HepG2 (cell line): ENCODE results near the gene KCNB1. TPM values are rescaled to one million over a fixed set of nuclear protein-coding genes. Genes with fewer than 3 reads are reported as not detected.

ENCODE experiments used
- DBP ChIP-seq: sonication (generic); formaldehyde crosslinking; IDR thresholded peaks from 2 replicates; pipeline ENCODE4 v1.4.0; 2020; ENCODE audit warnings: missing genetic modification reagents; ENCODE audit errors: not compliant biosample characterization
- EED ChIP-seq: sonication (generic); formaldehyde crosslinking; IDR thresholded peaks from 2 replicates; pipeline ENCODE4 v1.5.0; 2020; ENCODE audit warnings: mild to moderate bottlenecking, missing genetic modification reagents
- GFI1 ChIP-seq: sonication (generic); formaldehyde crosslinking; IDR thresholded peaks from 2 replicates; pipeline ENCODE4 v1.5.0; 2020; ENCODE audit warnings: missing genetic modification reagents, mild to moderate bottlenecking, borderline replicate concordance
- HDAC2 ChIP-seq: sonication (generic); formaldehyde crosslinking; IDR thresholded peaks from 2 replicates; pipeline ENCODE4 v1.4.0; 2020; ENCODE audit warnings: missing genetic modification reagents
- HNF4G ChIP-seq, 2 experiments: sonication (generic) in 1 of 2; formaldehyde crosslinking in 1 of 2; IDR thresholded peaks; 2 replicates each; pipeline versions ENCODE4 v1.4.0 to v1.6.1; 2011 to 2020; ENCODE audit warnings: borderline replicate concordance in 2 of 2, low read depth in 2 of 2, mild to moderate bottlenecking in 2 of 2, low read length in 1 of 2, missing genetic modification reagents in 1 of 2, moderate library complexity in 1 of 2
- MAZ ChIP-seq, 2 experiments: sonication (generic) in 1 of 2; formaldehyde crosslinking in 1 of 2; IDR thresholded peaks; 2 replicates each; pipeline versions ENCODE4 v1.5.0 to v1.6.1; 2012 to 2020; ENCODE audit warnings: low read depth in 2 of 2, mild to moderate bottlenecking in 2 of 2, borderline replicate concordance in 1 of 2, improper control_type of control experiment in 1 of 2, low read length in 1 of 2, missing genetic modification reagents in 1 of 2, moderate library complexity in 1 of 2
- MIER3 ChIP-seq: IDR thresholded peaks from 2 replicates; pipeline ENCODE4 v1.6.1; 2016; ENCODE audit warnings: missing compliant biosample characterization, borderline replicate concordance
- RXRA ChIP-seq: sonication (generic); formaldehyde crosslinking; IDR thresholded peaks from 2 replicates; pipeline ENCODE4 v1.5.1; 2020; ENCODE audit warnings: missing genetic modification reagents
- TBP ChIP-seq: sonication (generic); formaldehyde crosslinking; IDR thresholded peaks from 2 replicates; pipeline ENCODE4 v1.5.0; 2020; ENCODE audit warnings: missing genetic modification reagents
- TSC22D2 ChIP-seq: sonication (generic); formaldehyde crosslinking; IDR thresholded peaks from 2 replicates; pipeline ENCODE4 v1.5.1; 2020; ENCODE audit warnings: missing genetic modification reagents, mild to moderate bottlenecking, borderline replicate concordance
- YEATS4 ChIP-seq: sonication (generic); formaldehyde crosslinking; IDR thresholded peaks from 2 replicates; pipeline ENCODE4 v1.4.0; 2020; ENCODE audit warnings: missing genetic modification reagents, borderline replicate concordance
- ZBED4 ChIP-seq: sonication (generic); formaldehyde crosslinking; IDR thresholded peaks from 2 replicates; pipeline ENCODE4 v1.4.0; 2020; ENCODE audit warnings: missing genetic modification reagents, borderline replicate concordance
- ZKSCAN1 ChIP-seq: fragments of 150-350 bp; IDR thresholded peaks from 2 replicates; pipeline ENCODE4 v1.6.1; 2014; ENCODE audit warnings: low read length
- ZNF180 ChIP-seq: sonication (generic); formaldehyde crosslinking; IDR thresholded peaks from 2 replicates; pipeline ENCODE4 v1.4.0; 2020; ENCODE audit warnings: low read depth, missing genetic modification reagents, borderline replicate concordance
- ZSCAN30 ChIP-seq: sonication (generic); formaldehyde crosslinking; IDR thresholded peaks from 2 replicates; pipeline ENCODE4 v1.5.0; 2020; ENCODE audit warnings: mild to moderate bottlenecking, missing genetic modification reagents
- polyA plus RNA-seq, 8 experiments: library from polyadenylated mRNA; depleted of rRNA in 3 of 8; stranded (reverse) in 7 of 8; unstranded in 1 of 8; fragments of >200 nt; fragmentation: Illumina TruSeq in 4 of 8; extraction: Trizol in 4 of 8; gene quantifications; 2 replicates each; pipeline versions ENCODE4 v1.2.1 to v1.2.3, GENCODE V29; 2011 to 2016; ENCODE audit warnings: low read depth in 4 of 8, missing spikeins in 1 of 8, mixed read lengths in 1 of 8; ENCODE audit not compliant: insufficient read depth in 1 of 8
- total RNA-seq, 5 experiments: library from RNA; depleted of rRNA; stranded (reverse); fragments of >200 nt; fragmentation: Illumina TruSeq; extraction: Trizol; gene quantifications; 2 replicates each; pipeline ENCODE4 v1.2.3, GENCODE V29; 2016; ENCODE audit warnings: low read depth in 1 of 5
- TF ChIP-seq, protein P1 (sequence below): sonication (generic); formaldehyde crosslinking; IDR thresholded peaks from 2 replicates; pipeline ENCODE4 v1.4.0; 2020; ENCODE audit warnings: low read depth, mild to moderate bottlenecking, missing genetic modification reagents
- TF ChIP-seq, protein P2 (sequence below): sonication (generic); formaldehyde crosslinking; IDR thresholded peaks from 2 replicates; pipeline ENCODE4 v1.4.0; 2020; ENCODE audit warnings: missing genetic modification reagents
- TF ChIP-seq, protein P3 (sequence below): sonication (generic); formaldehyde crosslinking; IDR thresholded peaks from 2 replicates; pipeline ENCODE4 v1.5.1; 2020; ENCODE audit warnings: missing genetic modification reagents, mild to moderate bottlenecking, borderline replicate concordance

KCNB1 gene
- total and polyA plus RNA-seq, 2 of the 13 experiments (the other 11 are each of a cell fraction or from before 2014, with no cell fraction given): 0.02 TPM; not detected in 1

DNA sequence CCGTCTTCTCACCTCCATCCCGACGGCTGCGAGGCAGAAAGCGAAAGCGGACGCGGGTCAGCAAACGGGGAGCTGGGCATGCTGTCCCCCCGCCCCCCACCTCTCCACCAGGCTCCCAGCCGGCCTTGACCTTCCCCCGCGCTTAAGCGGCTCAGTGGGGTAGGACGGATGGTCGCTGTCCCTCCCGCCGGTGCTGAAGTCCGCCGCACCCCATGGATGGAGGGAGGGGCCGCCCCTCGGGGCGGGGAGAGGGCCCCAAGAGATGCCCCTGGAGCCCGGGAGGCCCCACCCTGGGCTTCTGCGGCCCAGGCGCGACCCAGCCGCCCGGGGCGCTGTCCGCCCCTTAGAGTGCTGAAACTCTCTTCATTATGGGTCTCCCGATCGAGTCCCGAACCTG is at the start of gene KCNB1 (continued):
- TF ChIP-seq ZBED4 (CRISPR knock-in tag): peak; percentile 92
- TF ChIP-seq, protein P1, sequence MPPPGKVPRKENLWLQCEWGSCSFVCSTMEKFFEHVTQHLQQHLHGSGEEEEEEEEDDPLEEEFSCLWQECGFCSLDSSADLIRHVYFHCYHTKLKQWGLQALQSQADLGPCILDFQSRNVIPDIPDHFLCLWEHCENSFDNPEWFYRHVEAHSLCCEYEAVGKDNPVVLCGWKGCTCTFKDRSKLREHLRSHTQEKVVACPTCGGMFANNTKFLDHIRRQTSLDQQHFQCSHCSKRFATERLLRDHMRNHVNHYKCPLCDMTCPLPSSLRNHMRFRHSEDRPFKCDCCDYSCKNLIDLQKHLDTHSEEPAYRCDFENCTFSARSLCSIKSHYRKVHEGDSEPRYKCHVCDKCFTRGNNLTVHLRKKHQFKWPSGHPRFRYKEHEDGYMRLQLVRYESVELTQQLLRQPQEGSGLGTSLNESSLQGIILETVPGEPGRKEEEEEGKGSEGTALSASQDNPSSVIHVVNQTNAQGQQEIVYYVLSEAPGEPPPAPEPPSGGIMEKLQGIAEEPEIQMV (CRISPR knock-in tag): no peak
- peak; percentile 61; the same call in 1 of the 2 replicates for TF ChIP-seq ZSCAN30 (CRISPR knock-in tag)
- TF ChIP-seq, protein P2, sequence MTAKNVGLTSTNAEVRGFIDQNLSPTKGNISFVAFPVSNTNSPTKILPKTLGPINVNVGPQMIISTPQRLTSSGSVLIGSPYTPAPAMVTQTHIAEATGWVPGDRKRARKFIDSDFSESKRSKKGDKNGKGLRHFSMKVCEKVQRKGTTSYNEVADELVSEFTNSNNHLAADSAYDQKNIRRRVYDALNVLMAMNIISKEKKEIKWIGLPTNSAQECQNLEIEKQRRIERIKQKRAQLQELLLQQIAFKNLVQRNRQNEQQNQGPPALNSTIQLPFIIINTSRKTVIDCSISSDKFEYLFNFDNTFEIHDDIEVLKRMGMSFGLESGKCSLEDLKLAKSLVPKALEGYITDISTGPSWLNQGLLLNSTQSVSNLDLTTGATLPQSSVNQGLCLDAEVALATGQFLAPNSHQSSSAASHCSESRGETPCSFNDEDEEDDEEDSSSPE: no peak
- peak; percentile 83 for TF ChIP-seq HDAC2 (CRISPR knock-in tag)
- peak; percentile 91; the same call in 1 of the 2 replicates for TF ChIP-seq TSC22D2
- TF ChIP-seq MAZ (IDR thresholded peaks at IDR 0.05; ENCODE audit: borderline replicate concordance, low read depth, low read length): peak; percentile 63
- peak; percentile 85 for TF ChIP-seq MAZ (CRISPR knock-in tag; IDR thresholded peaks at IDR 0.05; ENCODE audit: low read depth)
- no peak for TF ChIP-seq TBP
- TF ChIP-seq ZKSCAN1: no peak
- TF ChIP-seq RXRA: peak; percentile 56
- TF ChIP-seq DBP (CRISPR knock-in tag): peak; percentile 57
- no peak for TF ChIP-seq GFI1
- no peak for TF ChIP-seq MIER3 (CRISPR knock-in tag)
- no peak for TF ChIP-seq YEATS4 (CRISPR knock-in tag)
- no peak for TF ChIP-seq ZNF180 (CRISPR knock-in tag)
- TF ChIP-seq, protein P3, sequence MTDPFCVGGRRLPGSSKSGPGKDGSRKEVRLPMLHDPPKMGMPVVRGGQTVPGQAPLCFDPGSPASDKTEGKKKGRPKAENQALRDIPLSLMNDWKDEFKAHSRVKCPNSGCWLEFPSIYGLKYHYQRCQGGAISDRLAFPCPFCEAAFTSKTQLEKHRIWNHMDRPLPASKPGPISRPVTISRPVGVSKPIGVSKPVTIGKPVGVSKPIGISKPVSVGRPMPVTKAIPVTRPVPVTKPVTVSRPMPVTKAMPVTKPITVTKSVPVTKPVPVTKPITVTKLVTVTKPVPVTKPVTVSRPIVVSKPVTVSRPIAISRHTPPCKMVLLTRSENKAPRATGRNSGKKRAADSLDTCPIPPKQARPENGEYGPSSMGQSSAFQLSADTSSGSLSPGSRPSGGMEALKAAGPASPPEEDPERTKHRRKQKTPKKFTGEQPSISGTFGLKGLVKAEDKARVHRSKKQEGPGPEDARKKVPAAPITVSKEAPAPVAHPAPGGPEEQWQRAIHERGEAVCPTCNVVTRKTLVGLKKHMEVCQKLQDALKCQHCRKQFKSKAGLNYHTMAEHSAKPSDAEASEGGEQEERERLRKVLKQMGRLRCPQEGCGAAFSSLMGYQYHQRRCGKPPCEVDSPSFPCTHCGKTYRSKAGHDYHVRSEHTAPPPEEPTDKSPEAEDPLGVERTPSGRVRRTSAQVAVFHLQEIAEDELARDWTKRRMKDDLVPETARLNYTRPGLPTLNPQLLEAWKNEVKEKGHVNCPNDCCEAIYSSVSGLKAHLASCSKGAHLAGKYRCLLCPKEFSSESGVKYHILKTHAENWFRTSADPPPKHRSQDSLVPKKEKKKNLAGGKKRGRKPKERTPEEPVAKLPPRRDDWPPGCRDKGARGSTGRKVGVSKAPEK: peak; percentile 91
- TF ChIP-seq EED (CRISPR knock-in tag): no peak; the same call in 1 of the 2 replicates
- no peak for TF ChIP-seq HNF4G (IDR thresholded peaks at IDR 0.05; ENCODE audit: borderline replicate concordance, low read depth, low read length)
- no peak for TF ChIP-seq HNF4G (CRISPR knock-in tag; IDR thresholded peaks at IDR 0.05; ENCODE audit: borderline replicate concordance, low read depth)
